ENCODE data around the gene RIMKLB.
"Not testable (repeated sequence)": the region's sequence is repeated elsewhere in the genome, so short reads cannot be mapped to it uniquely, and the experiment has no call there.

RIMKLB gene

GRCh38 chr12:8780389-8780788 is 82.6 kb downstream of the RIMKLB start:
- no peak for DNase-seq

GRCh38 chr12:8781381-8782127 is 83.8 kb downstream of the RIMKLB start:
- no peak for DNase-seq

- no peak for DNase-seq
Measured at GRCh38 chr12:8784290-8784888, 86.6 kb downstream of the RIMKLB start.

- no peak for DNase-seq
Measured at GRCh38 chr12:8785499-8785898, 87.7 kb downstream of the RIMKLB start.

- DNase-seq: not testable (repeated sequence)
Measured at GRCh38 chr12:8787206-8787605, 89.4 kb downstream of the RIMKLB start.

- not testable (repeated sequence) for DNase-seq
Measured at GRCh38 chr12:8788706-8789105, 90.9 kb downstream of the RIMKLB start.

GRCh38 chr12:8789341-8790013 is 91.7 kb downstream of the RIMKLB start:
- not testable (repeated sequence) for DNase-seq

GRCh38 chr12:8793226-8793625 is 95.4 kb downstream of the RIMKLB start:
- not testable (repeated sequence) for DNase-seq

GRCh38 chr12:8794611-8795010 is 96.8 kb downstream of the RIMKLB start:
- not testable (repeated sequence) for DNase-seq

- no peak for DNase-seq
Measured at GRCh38 chr12:8796831-8797626, 99.2 kb downstream of the RIMKLB start.

- not testable (repeated sequence) for DNase-seq
Measured at GRCh38 chr12:8801213-8801612, 103.4 kb downstream of the RIMKLB start.

- not testable (repeated sequence) for DNase-seq
Measured at GRCh38 chr12:8804833-8805232, 107.0 kb downstream of the RIMKLB start.

GRCh38 chr12:8805487-8805886 is 107.7 kb downstream of the RIMKLB start:
- not testable (repeated sequence) for DNase-seq

GRCh38 chr12:8807084-8807483 is 109.3 kb downstream of the RIMKLB start:
- not testable (repeated sequence) for DNase-seq

- DNase-seq: not testable (repeated sequence)
Measured at GRCh38 chr12:8810112-8810511, 112.3 kb downstream of the RIMKLB start.

- no peak for DNase-seq
Measured at GRCh38 chr12:8813572-8814357, 116.0 kb downstream of the RIMKLB start.

- DNase-seq: no peak
Measured at GRCh38 chr12:8816448-8817050, 118.8 kb downstream of the RIMKLB start.

GRCh38 chr12:8817856-8818255 is 120.1 kb downstream of the RIMKLB start:
- DNase-seq: no peak

- no peak for DNase-seq
Measured at GRCh38 chr12:8818526-8818925, 120.7 kb downstream of the RIMKLB start.

- no peak for DNase-seq
Measured at GRCh38 chr12:8819666-8819980, 121.8 kb downstream of the RIMKLB start.

- not testable (repeated sequence) for DNase-seq
Measured at GRCh38 chr12:8820676-8821407, 123.1 kb downstream of the RIMKLB start.
